ENCODE results near the gene UBE2F.

UBE2F gene

GRCh38 chr2:237966565-237967462, at the start of gene UBE2F:
TSS of gene UBE2F (plus strand) at chr2:237967014. CDS start at chr2:237973108, 6,094 bp downstream.
- H3K9ac ChIP-seq (ENCODE audit: low read length), result peak within 1 kb of the TSS; percentile 38
- no peaks in the 10 kb centered on the region for H3K36me3 ChIP-seq (ENCODE audit: control insufficient read depth, insufficient read depth, low read length)
- peak within 1 kb of the TSS; percentile 27 for H3K27ac ChIP-seq (ENCODE audit: low read depth, low read length)
- H3K4me1 ChIP-seq (ENCODE audit: control insufficient read depth, insufficient read depth, low read length), result peaks cover 8% of the 10 kb centered on the region
- H3K4me3 ChIP-seq (ENCODE audit: low read length), result peak within 1 kb of the TSS; percentile 91
- no peaks in the 10 kb centered on the region for H3K27me3 ChIP-seq (ENCODE audit: control insufficient read depth, insufficient read depth, low read length)

- H3K27ac ChIP-seq (ENCODE audit: low read depth, low read length), result no peak overlapping the region
- no peaks in the 10 kb centered on the region for H3K27me3 ChIP-seq (ENCODE audit: control insufficient read depth, insufficient read depth, low read length)
- H3K4me3 ChIP-seq (ENCODE audit: low read length), result no peak overlapping the region
- H3K9ac ChIP-seq (ENCODE audit: low read length), result no peak overlapping the region
- H3K4me1 ChIP-seq (ENCODE audit: control insufficient read depth, insufficient read depth, low read length), result no peaks in the 10 kb centered on the region
- no peaks in the 10 kb centered on the region for H3K36me3 ChIP-seq (ENCODE audit: control insufficient read depth, insufficient read depth, low read length)
Observed at GRCh38 chr2:237917696-237918374, 49.0 kb upstream of the UBE2F start.

GRCh38 chr2:237919593-237919992, 47.2 kb upstream of the UBE2F start:
- no peaks in the 10 kb centered on the region for H3K36me3 ChIP-seq (ENCODE audit: control insufficient read depth, insufficient read depth, low read length)
- no peak overlapping the region for H3K4me3 ChIP-seq (ENCODE audit: low read length)
- no peak overlapping the region for H3K27ac ChIP-seq (ENCODE audit: low read depth, low read length)
- H3K9ac ChIP-seq (ENCODE audit: low read length), result no peak overlapping the region
- no peaks in the 10 kb centered on the region for H3K27me3 ChIP-seq (ENCODE audit: control insufficient read depth, insufficient read depth, low read length)
- H3K4me1 ChIP-seq (ENCODE audit: control insufficient read depth, insufficient read depth, low read length), result no peaks in the 10 kb centered on the region

- Histone ChIP-seq H3K4me3 (ENCODE audit: low read length) (no peak overlapping the region), H3K4me1 (ENCODE audit: control insufficient read depth, insufficient read depth, low read length) (no peaks in the 10 kb centered on the region), H3K27ac (ENCODE audit: low read depth, low read length) (no peak overlapping the region), H3K9ac (ENCODE audit: low read length) (no peak overlapping the region), H3K36me3 (ENCODE audit: control insufficient read depth, insufficient read depth, low read length) (no peaks in the 10 kb centered on the region), H3K27me3 (ENCODE audit: control insufficient read depth, insufficient read depth, low read length) (no peaks in the 10 kb centered on the region)
Observed at GRCh38 chr2:237920673-237921072, 46.1 kb upstream of the UBE2F start.

- Histone ChIP-seq H3K9ac (ENCODE audit: low read length) (no peak overlapping the region), H3K36me3 (ENCODE audit: control insufficient read depth, insufficient read depth, low read length) (no peaks in the 10 kb centered on the region), H3K4me3 (ENCODE audit: low read length) (no peak overlapping the region), H3K4me1 (ENCODE audit: control insufficient read depth, insufficient read depth, low read length) (no peaks in the 10 kb centered on the region), H3K27me3 (ENCODE audit: control insufficient read depth, insufficient read depth, low read length) (no peaks in the 10 kb centered on the region), H3K27ac (ENCODE audit: low read depth, low read length) (no peak overlapping the region)
Observed at GRCh38 chr2:237921967-237922492, 44.8 kb upstream of the UBE2F start.

GRCh38 chr2:237922641-237923361, 44.0 kb upstream of the UBE2F start:
- H3K9ac ChIP-seq (ENCODE audit: low read length), result no peak overlapping the region
- no peaks in the 10 kb centered on the region for H3K36me3 ChIP-seq (ENCODE audit: control insufficient read depth, insufficient read depth, low read length)
- no peaks in the 10 kb centered on the region for H3K27me3 ChIP-seq (ENCODE audit: control insufficient read depth, insufficient read depth, low read length)
- H3K27ac ChIP-seq (ENCODE audit: low read depth, low read length), result peak overlapping the region; percentile 48
- no peak overlapping the region for H3K4me3 ChIP-seq (ENCODE audit: low read length)
- H3K4me1 ChIP-seq (ENCODE audit: control insufficient read depth, insufficient read depth, low read length), result no peaks in the 10 kb centered on the region

- H3K27me3 ChIP-seq (ENCODE audit: control insufficient read depth, insufficient read depth, low read length), result no peaks in the 10 kb centered on the region
- peak overlapping the region; percentile 48 for H3K27ac ChIP-seq (ENCODE audit: low read depth, low read length)
Observed at GRCh38 chr2:237923481-237924163, 43.2 kb upstream of the UBE2F start.

GRCh38 chr2:237924164-237924534, 42.7 kb upstream of the UBE2F start:
- no peaks in the 10 kb centered on the region for H3K27me3 ChIP-seq (ENCODE audit: control insufficient read depth, insufficient read depth, low read length)
- H3K4me3 ChIP-seq (ENCODE audit: low read length), result no peak overlapping the region
- no peak overlapping the region for H3K9ac ChIP-seq (ENCODE audit: low read length)
- no peak overlapping the region for H3K27ac ChIP-seq (ENCODE audit: low read depth, low read length)
- H3K4me1 ChIP-seq (ENCODE audit: control insufficient read depth, insufficient read depth, low read length), result no peaks in the 10 kb centered on the region
- no peaks in the 10 kb centered on the region for H3K36me3 ChIP-seq (ENCODE audit: control insufficient read depth, insufficient read depth, low read length)

More at GRCh38 chr2:237923481-237924163, 43.2 kb upstream of the UBE2F start:
- Histone ChIP-seq H3K4me3 (ENCODE audit: low read length) (peak overlapping the region; percentile 24), H3K9ac (ENCODE audit: low read length) (no peak overlapping the region), H3K36me3 (ENCODE audit: control insufficient read depth, insufficient read depth, low read length) (no peaks in the 10 kb centered on the region), H3K4me1 (ENCODE audit: control insufficient read depth, insufficient read depth, low read length) (no peaks in the 10 kb centered on the region)

- Histone ChIP-seq H3K4me3 (ENCODE audit: low read length) (no peak overlapping the region), H3K4me1 (ENCODE audit: control insufficient read depth, insufficient read depth, low read length) (peaks cover 9% of the 10 kb centered on the region), H3K27ac (ENCODE audit: low read depth, low read length) (no peak overlapping the region), H3K9ac (ENCODE audit: low read length) (no peak overlapping the region), H3K27me3 (ENCODE audit: control insufficient read depth, insufficient read depth, low read length) (no peaks in the 10 kb centered on the region), H3K36me3 (ENCODE audit: control insufficient read depth, insufficient read depth, low read length) (no peaks in the 10 kb centered on the region)
Observed at GRCh38 chr2:237927135-237927534, 39.7 kb upstream of the UBE2F start.

GRCh38 chr2:237927986-237928385, 38.8 kb upstream of the UBE2F start:
- no peak overlapping the region for H3K9ac ChIP-seq (ENCODE audit: low read length)
- no peaks in the 10 kb centered on the region for H3K36me3 ChIP-seq (ENCODE audit: control insufficient read depth, insufficient read depth, low read length)
- H3K27me3 ChIP-seq (ENCODE audit: control insufficient read depth, insufficient read depth, low read length), result no peaks in the 10 kb centered on the region
- H3K27ac ChIP-seq (ENCODE audit: low read depth, low read length), result no peak overlapping the region
- peaks cover 9% of the 10 kb centered on the region for H3K4me1 ChIP-seq (ENCODE audit: control insufficient read depth, insufficient read depth, low read length)
- no peak overlapping the region for H3K4me3 ChIP-seq (ENCODE audit: low read length)

GRCh38 chr2:237929979-237930378, 36.8 kb upstream of the UBE2F start:
- H3K27me3 ChIP-seq (ENCODE audit: control insufficient read depth, insufficient read depth, low read length), result no peaks in the 10 kb centered on the region
- no peak overlapping the region for H3K4me3 ChIP-seq (ENCODE audit: low read length)
- no peak overlapping the region for H3K9ac ChIP-seq (ENCODE audit: low read length)
- no peaks in the 10 kb centered on the region for H3K36me3 ChIP-seq (ENCODE audit: control insufficient read depth, insufficient read depth, low read length)
- no peak overlapping the region for H3K27ac ChIP-seq (ENCODE audit: low read depth, low read length)
- peaks cover 9% of the 10 kb centered on the region for H3K4me1 ChIP-seq (ENCODE audit: control insufficient read depth, insufficient read depth, low read length)
